Measurements from ENCODE around the gene TRAPPC10. TPM values are rescaled to one million over a fixed set of nuclear protein-coding genes. Genes with fewer than 3 reads are reported as not detected.

The TRAPPC10 gene
- total RNA-seq, 1 experiment from 2014 or later = 32.9 TPM

DNA sequence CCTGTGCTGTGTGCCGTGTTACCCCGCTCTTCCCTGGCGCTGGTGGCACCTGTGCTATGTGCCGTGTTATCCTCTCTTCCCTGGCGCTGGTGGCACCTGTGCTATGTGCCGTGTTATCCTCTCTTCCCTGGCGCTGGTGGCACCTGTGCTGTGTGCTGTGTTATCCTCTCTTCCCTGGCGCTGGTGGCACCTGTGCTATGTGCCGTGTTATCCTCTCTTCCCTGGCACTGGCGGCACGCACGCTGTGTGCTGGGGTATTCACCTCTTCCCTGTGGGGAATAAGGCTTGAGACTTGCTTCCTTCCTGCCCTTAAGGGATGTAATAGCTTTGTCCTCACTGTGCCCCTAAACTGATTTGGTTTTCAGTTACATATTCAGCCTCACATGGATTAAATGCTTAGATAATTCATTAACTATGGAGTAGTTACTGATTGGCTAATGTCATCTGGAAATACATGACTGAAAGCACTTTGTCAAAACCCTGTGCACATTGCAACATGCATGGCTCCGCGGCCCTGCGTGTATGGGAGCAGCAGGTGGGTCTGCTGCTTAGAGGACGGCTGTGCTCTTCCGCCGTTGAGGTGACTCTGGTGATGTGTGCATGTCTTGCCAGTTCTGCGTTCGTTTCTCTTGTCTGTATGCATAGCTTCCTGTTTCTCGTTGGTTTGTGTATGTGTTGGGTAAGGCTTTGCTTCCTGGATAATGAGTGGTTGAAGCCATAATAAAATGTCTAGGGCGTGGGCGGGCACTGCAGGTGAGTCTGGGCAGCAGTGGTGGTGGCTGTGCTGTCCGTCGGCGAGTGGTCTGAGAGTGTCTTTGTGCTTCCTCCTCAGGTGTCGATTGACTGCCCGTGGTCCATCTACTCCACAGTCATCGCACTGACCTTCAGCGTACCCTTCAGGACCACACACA lies 77.1 kb downstream of the TRAPPC10 start:
- H2BK15ac ChIP-seq (ENCODE audit: low read depth, low read length) = no peak overlapping the region
- H3K18ac ChIP-seq (ENCODE audit: insufficient read length, low read depth, low read length) = no peak overlapping the region
- H3K9me3 ChIP-seq (ENCODE audit: control insufficient read depth, low read depth, low read length) = no peaks in the 10 kb centered on the region
- no peak overlapping the region for H4K5ac ChIP-seq (ENCODE audit: insufficient read length, low read depth, low read length)
- peak overlapping the region in 2 of 3 experiments; percentile 3 to 11; a peak in 2 of 7 replicates for H3K27ac Mint-ChIP-seq
- H3K23ac ChIP-seq (ENCODE audit: insufficient read length, low read depth, low read length) = no peak overlapping the region
- no peaks in the 10 kb centered on the region for H3K4me1 ChIP-seq (ENCODE audit: insufficient read depth, low read length)
- no CpG with 5 or more reads among the region's 30 CpGs for WGBS (ENCODE audit: extremely low coverage, insufficient read length, low lambda C conversion rate)
- no peaks in the 10 kb centered on the region for H3K9me3 Mint-ChIP-seq
- H2BK12ac ChIP-seq (ENCODE audit: insufficient read length, low read depth, low read length) = no peak overlapping the region
- H4K91ac ChIP-seq (ENCODE audit: insufficient read length, low read depth, low read length) = no peak overlapping the region
- no peaks in the 10 kb centered on the region for H3K79me2 ChIP-seq (ENCODE audit: insufficient read depth, low read length)
- no peaks in the 10 kb centered on the region for H4K20me1 ChIP-seq (ENCODE audit: control insufficient read depth, insufficient read depth, insufficient read length)
- no peaks in the 10 kb centered on the region for H3K27me3 ChIP-seq (ENCODE audit: insufficient read depth, low read length)
- H4K8ac ChIP-seq (replicated peaks; ENCODE audit: insufficient read length, low read depth, low read length) = no peak overlapping the region
- no peak overlapping the region for H2BK5ac ChIP-seq (ENCODE audit: insufficient read length, low read length)
- H3K9ac ChIP-seq (ENCODE audit: extremely low read depth, insufficient read length, low read length) = no peak overlapping the region
- H2AK5ac ChIP-seq (ENCODE audit: insufficient read length, low read length) = no peak overlapping the region
- H3K56ac ChIP-seq (ENCODE audit: insufficient read length, low read depth, low read length) = no peak overlapping the region
- H3K27me3 Mint-ChIP-seq (ENCODE audit: low read depth) = no peaks in the 10 kb centered on the region
- no peaks in the 10 kb centered on the region for H3K23me2 ChIP-seq (ENCODE audit: insufficient read length, low read depth, low read length, poor library complexity, severe bottlenecking)
- H3K4me2 ChIP-seq (ENCODE audit: insufficient read depth, insufficient read length, low read length) = no peak overlapping the region
- no peaks in the 10 kb centered on the region for H3K79me1 ChIP-seq (ENCODE audit: insufficient read depth, low read depth, low read length, poor library complexity, severe bottlenecking)
- DNase-seq = no peak
- no peak overlapping the region for H2BK120ac ChIP-seq (ENCODE audit: low read depth, low read length, poor library complexity, severe bottlenecking)
- H3K4me3 Mint-ChIP-seq = no peak overlapping the region
- TF ChIP-seq, protein P1, sequence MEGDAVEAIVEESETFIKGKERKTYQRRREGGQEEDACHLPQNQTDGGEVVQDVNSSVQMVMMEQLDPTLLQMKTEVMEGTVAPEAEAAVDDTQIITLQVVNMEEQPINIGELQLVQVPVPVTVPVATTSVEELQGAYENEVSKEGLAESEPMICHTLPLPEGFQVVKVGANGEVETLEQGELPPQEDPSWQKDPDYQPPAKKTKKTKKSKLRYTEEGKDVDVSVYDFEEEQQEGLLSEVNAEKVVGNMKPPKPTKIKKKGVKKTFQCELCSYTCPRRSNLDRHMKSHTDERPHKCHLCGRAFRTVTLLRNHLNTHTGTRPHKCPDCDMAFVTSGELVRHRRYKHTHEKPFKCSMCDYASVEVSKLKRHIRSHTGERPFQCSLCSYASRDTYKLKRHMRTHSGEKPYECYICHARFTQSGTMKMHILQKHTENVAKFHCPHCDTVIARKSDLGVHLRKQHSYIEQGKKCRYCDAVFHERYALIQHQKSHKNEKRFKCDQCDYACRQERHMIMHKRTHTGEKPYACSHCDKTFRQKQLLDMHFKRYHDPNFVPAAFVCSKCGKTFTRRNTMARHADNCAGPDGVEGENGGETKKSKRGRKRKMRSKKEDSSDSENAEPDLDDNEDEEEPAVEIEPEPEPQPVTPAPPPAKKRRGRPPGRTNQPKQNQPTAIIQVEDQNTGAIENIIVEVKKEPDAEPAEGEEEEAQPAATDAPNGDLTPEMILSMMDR (conservative IDR thresholded peaks at IDR 0.05) = no peak
- no peak overlapping the region for H3K4ac ChIP-seq (ENCODE audit: low read depth, low read length)
- no peaks in the 10 kb centered on the region for H3K4me1 Mint-ChIP-seq
- peaks cover 12 to 71% (median 46%) of the 10 kb centered on the region in 3 experiments; a peak in 6 of 7 replicates for H3K36me3 Mint-ChIP-seq (ENCODE audit: insufficient read depth in 1 of 3, low read depth in 3 of 3)
- H2AFZ ChIP-seq (ENCODE audit: low read length) = no peak overlapping the region
- H3T11ph ChIP-seq (ENCODE audit: low read length) = no peak overlapping the region
- H2BK20ac ChIP-seq (ENCODE audit: low read depth, low read length, poor library complexity, severe bottlenecking) = no peak overlapping the region
- no peak overlapping the region for H3K27ac ChIP-seq (ENCODE audit: insufficient read length, low read depth, low read length)
- no peak overlapping the region for H3K14ac ChIP-seq (ENCODE audit: insufficient read depth, low read length)

Measured in H9 (cell line).